Measurements from ENCODE around the gene KLHL10. TPM values are rescaled to one million over a fixed set of nuclear protein-coding genes. Genes with fewer than 3 reads are reported as not detected.

Gene KLHL10
- total RNA-seq, result 0.23 TPM in 1 of 2 replicates, not detected in the other

GRCh38 chr17:41837761-41838538, at the start of gene KLHL10:
TSS of gene KLHL10 (plus strand) at chr17:41837825. CDS start at chr17:41837933, 108 bp downstream.

GRCh38 chr17:41811549-41812380, 25.9 kb upstream of the KLHL10 start, which contains the start of gene P3H4:
TSS of gene P3H4 (minus strand) at chr17:41811949. CDS start at chr17:41811915, 34 bp downstream.

GRCh38 chr17:41812381-41813151, 25.1 kb upstream of the KLHL10 start, which contains the start of gene FKBP10:
TSS of gene FKBP10 (plus strand) at chr17:41813004. CDS start at chr17:41813035, 31 bp downstream.

GRCh38 chr17:41835800-41836549, 1.6 kb upstream of the KLHL10 start, which contains the start of gene NT5C3B:
TSS of gene NT5C3B (minus strand) at chr17:41836232. CDS start at chr17:41836193, 39 bp downstream.

GRCh38 chr17:41864836-41865595, 27.4 kb downstream of the KLHL10 start, which contains the start of gene KLHL11:
TSS of gene KLHL11 (minus strand) at chr17:41865423. CDS start at chr17:41865370, 53 bp downstream.

Other genes starting within 250 kb of the KLHL10 start
- gene KRT16, start 225.1 kb upstream of the KLHL10 start, total RNA-seq, result 0.17 TPM in 1 of 2 replicates, not detected in the other
- 2.5 TPM in 1 of 2 replicates, not detected in the other for gene KRT17, start 213.2 kb upstream of the KLHL10 start, total RNA-seq
- gene EIF1, start 148.9 kb upstream of the KLHL10 start, total RNA-seq, result 111 and 272 TPM in 2 replicates
- not detected in 2 replicates for gene GAST, start 125.5 kb upstream of the KLHL10 start, total RNA-seq
- not detected in 2 replicates for gene HAP1, start 103.2 kb upstream of the KLHL10 start, total RNA-seq
- 17.4 and 28.9 TPM in 2 replicates for gene JUP, start 51.1 kb upstream of the KLHL10 start, total RNA-seq
- 42.3 and 81.7 TPM in 2 replicates for gene P3H4, start 25.9 kb upstream of the KLHL10 start, total RNA-seq
- gene FKBP10, start 24.8 kb upstream of the KLHL10 start, total RNA-seq, result 285 and 416 TPM in 2 replicates
- gene NT5C3B, start 1.6 kb upstream of the KLHL10 start, total RNA-seq, result 47.9 and 50.6 TPM in 2 replicates
- 11.2 and 14.6 TPM in 2 replicates for gene KLHL11, start 27.6 kb downstream of the KLHL10 start, total RNA-seq
- gene ACLY, start 81.1 kb downstream of the KLHL10 start, total RNA-seq, result 147 and 228 TPM in 2 replicates
- 0.68 and 1.3 TPM in 2 replicates for gene ODAD4, start 92.8 kb downstream of the KLHL10 start, total RNA-seq
- gene CNP, start 129.0 kb downstream of the KLHL10 start, total RNA-seq, result 62.6 and 69.4 TPM in 2 replicates
- 39.7 and 67.8 TPM in 2 replicates for gene DNAJC7, start 179.6 kb downstream of the KLHL10 start, total RNA-seq
- 41.5 and 65.0 TPM in 2 replicates for gene NKIRAS2, start 182.3 kb downstream of the KLHL10 start, total RNA-seq
- gene C17orf113, start 212.8 kb downstream of the KLHL10 start, total RNA-seq, result 0.23 and 0.43 TPM in 2 replicates

All from pericardium fibroblast (primary cell).